ENCODE data around the gene ZCCHC14. TPM values are rescaled to one million over a fixed set of nuclear protein-coding genes. Genes with fewer than 3 reads are reported as not detected.
"Not testable (repeated sequence)": the region's sequence is repeated elsewhere in the genome, so short reads cannot be mapped to it uniquely, and the experiment has no call there.

Gene ZCCHC14
- total and polyA plus RNA-seq, 2 of the 8 experiments (the other 6 are each of a cell fraction or from before 2014, with no cell fraction given) = 8.2 to 28.2 TPM

DNA sequence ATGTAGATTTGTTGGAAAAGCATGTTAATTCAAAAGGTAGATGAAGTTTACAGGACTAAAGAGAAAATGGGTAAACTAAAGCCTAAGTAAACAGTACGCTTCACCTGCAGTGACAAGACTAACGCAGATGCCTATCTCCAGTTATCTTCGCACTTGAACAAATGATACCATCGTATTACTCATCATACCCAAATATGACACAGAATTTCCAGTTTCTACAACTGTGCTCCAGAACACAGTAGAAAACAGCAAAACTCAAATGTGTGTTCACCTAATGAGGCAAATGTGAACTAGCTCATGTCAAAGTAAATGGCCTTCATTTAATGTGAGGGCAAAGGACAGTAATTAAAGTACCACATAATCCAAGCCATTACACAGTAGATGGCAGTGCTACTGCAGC, 7.0 kb downstream of the ZCCHC14 start:
- CTCF ChIA-PET (ENCODE audit: partially characterized antibody) = interaction anchor here (1.2 kb wide), 1 partner anchor 20 kb away, joined by 5 read pairs; no protein-coding TSS in a partner anchor

More for the DNA sequence above, 7.0 kb downstream of the ZCCHC14 start:
- Histone ChIP-seq H4K20me1 (replicated peaks in 1 of 2; ENCODE audit: control insufficient read depth in 1 of 2, insufficient read depth in 2 of 2, low read length in 2 of 2) (peaks cover 19 to 20% of the 10 kb centered on the region in 2 experiments), H3K4me1 (replicated peaks in 1 of 4; ENCODE audit: control insufficient read depth in 3 of 4, insufficient read depth in 4 of 4, low read length in 3 of 4) (peaks cover 5 to 13% (median 7%) of the 10 kb centered on the region in 4 experiments; a peak in 6 of 7 replicates), H3K79me2 (ENCODE audit: control insufficient read depth in 1 of 2, insufficient read depth in 2 of 2, low read length in 2 of 2) (peaks cover 14 to 94% of the 10 kb centered on the region in 2 experiments)
- H3K27me3 ChIP-seq (replicated peaks in 1 of 4; ENCODE audit: control insufficient read depth in 3 of 4, extremely low read depth in 1 of 4, insufficient read depth in 3 of 4, low read length in 3 of 4); DNase-seq (ENCODE audit: low read depth in 1 of 2, low spot score in 2 of 2); H4K91ac ChIP-seq (replicated peaks; ENCODE audit: insufficient read length, low read length); H2BK20ac ChIP-seq (ENCODE audit: low read length); H3K9ac ChIP-seq (replicated peaks in 1 of 4; ENCODE audit: extremely low read depth in 1 of 4, low read depth in 3 of 4, low read length in 3 of 4); H3K4me2 ChIP-seq (ENCODE audit: insufficient read depth in 1 of 2, low read depth in 2 of 2, low read length in 2 of 2); H3K4me3 ChIP-seq (ENCODE audit: extremely low read depth in 1 of 4, insufficient read depth in 2 of 4, low read depth in 3 of 4, low read length in 4 of 4); H3K27ac ChIP-seq (ENCODE audit: low read depth, low read length); H4K8ac ChIP-seq (ENCODE audit: extremely low read depth, insufficient read depth, low read length); H3K14ac ChIP-seq (ENCODE audit: insufficient read length); POLR2A ChIA-PET (ENCODE audit: partially characterized antibody); H2BK12ac ChIP-seq (ENCODE audit: low read depth, low read length); H2BK15ac ChIP-seq (ENCODE audit: low read length); H4K5ac ChIP-seq (ENCODE audit: insufficient read length, low read depth, low read length); H2BK5ac ChIP-seq (ENCODE audit: low read depth, low read length); H2BK120ac ChIP-seq (replicated peaks; ENCODE audit: low read depth, low read length); H2AFZ ChIP-seq (ENCODE audit: low read length); H3K9me3 ChIP-seq (ENCODE audit: insufficient read depth in 2 of 2, low read depth in 1 of 2, low read length in 1 of 2); H2AK5ac ChIP-seq (ENCODE audit: low read depth, low read length); H3K4ac ChIP-seq (replicated peaks; ENCODE audit: insufficient read length, low read depth, low read length); H3K23ac ChIP-seq (ENCODE audit: insufficient read length); FAIRE-seq; H3K56ac ChIP-seq (replicated peaks; ENCODE audit: insufficient read length, low read depth, low read length); H3K23me2 ChIP-seq (ENCODE audit: low read depth, low read length); H3K79me1 ChIP-seq (ENCODE audit: low read depth, low read length); H3K18ac ChIP-seq (ENCODE audit: extremely low read depth, low read length); H3K36me3 ChIP-seq (ENCODE audit: control insufficient read depth in 2 of 4, insufficient read depth in 4 of 4, low read length in 3 of 4): not testable (repeated sequence)
- WGBS, 2 experiments (ENCODE audit: extremely low coverage in 1 of 2, insufficient coverage in 1 of 2, insufficient read length in 1 of 2, insufficient replicate concordance in 2 of 2, low coverage in 1 of 2, low lambda C conversion rate in 2 of 2, missing lambda C conversion rate in 1 of 2) = 92% methylated on average over 4 of the region's 4 CpGs; no CpG with 5 or more reads in 1 of the 2 experiments
